ENCODE measurements around the gene NMNAT2.

The NMNAT2 gene

DNA sequence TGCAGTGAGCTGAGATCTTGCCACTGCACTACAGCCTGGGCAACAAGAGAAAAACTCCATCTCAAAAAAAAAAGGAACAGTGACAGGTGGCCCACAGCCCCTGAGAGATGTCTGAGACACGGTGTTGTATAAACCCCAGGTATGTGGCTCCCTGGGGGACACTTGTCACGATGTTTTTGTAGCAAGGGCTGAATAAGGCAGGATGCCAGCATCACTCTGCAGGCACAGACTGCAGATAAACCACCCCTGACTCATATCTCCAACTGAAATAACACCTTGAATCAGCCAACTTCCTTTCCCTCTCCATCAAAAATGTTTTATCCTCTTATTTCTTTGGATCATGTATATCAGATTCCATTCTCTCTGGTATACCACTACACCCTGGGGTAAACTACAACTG is 52.5 kb downstream of the NMNAT2 start:
- no peak for DNase-seq (ENCODE audit: low read depth)

DNA sequence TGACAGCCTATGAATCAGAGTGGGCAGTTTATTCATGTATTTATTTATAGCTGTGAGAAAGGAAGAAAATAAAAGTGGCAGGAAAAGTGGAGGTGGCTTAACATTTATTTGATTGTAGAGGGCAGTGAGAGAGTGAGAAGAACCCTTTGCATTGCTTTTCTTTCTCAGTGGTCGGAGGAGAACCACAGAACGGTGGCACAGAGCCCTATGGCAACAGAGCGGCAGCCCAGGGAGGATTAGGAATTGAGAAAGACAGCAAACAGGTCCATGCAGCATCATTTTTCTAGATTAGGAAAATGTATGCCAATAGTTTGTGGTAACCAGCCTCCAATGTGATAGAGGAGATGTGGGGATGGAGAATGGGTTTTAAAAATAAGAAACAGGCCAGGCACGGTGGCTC is 53.1 kb downstream of the NMNAT2 start:
- DNase-seq (ENCODE audit: low read depth), result no peak

DNA sequence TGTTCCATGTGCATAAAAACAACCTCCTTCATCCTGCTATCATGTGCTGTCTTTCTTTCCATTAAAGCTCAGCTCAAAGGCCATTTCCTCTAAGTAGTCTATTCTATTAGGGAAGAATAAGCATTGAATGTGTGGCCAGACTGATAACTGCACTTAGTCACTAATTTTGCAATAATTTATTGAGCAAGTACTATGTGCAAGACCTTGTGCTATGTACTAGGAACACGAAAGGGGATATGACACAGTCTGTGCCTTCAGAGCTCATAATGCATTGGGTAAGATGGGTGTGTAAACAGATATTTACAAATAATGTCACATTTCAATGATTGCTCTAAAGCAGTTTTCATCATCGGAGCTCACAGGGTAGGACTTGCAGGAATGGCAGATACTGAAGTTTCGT is 54.2 kb downstream of the NMNAT2 start:
- DNase-seq (ENCODE audit: low read depth), result no peak

DNA sequence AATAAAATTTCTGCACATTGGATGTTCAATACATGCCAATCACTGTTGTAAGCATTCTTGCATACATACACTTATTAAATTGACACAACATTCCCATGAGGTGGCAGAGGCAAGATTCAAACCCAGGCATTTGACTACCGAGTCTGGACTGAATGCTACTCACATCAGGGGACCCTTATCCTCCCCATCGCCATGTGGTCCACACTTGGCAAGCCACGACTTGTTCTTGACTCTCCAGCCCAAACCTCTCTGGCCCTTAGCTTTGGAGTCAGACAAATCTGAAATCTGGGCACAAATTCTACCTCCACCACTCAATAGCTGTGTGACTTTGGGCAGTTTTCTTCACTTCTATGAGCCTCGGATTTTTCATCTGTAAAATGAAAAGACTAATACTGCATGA is 57.1 kb downstream of the NMNAT2 start:
- DNase-seq (ENCODE audit: low read depth), result no peak

DNA sequence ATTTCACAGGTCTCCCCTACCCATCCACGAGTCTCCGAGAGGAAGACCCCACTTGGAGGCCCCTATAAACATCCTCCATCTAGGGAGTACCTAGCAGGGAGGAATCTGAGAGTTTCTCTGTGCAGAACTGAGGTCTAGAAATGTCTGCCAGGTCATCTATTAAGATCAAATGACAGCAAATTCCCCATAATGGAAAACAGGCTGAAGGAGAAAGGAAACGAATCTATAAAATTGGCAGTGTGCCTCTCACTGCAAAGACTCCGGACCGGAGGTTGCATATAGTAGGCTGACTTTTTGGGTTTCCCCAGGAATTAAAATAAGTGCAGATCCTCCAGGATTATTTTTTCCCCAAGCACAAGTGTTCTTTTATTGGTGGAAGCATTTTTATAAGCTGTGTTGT is 57.7 kb downstream of the NMNAT2 start:
- DNase-seq (ENCODE audit: low read depth), result no peak

DNA sequence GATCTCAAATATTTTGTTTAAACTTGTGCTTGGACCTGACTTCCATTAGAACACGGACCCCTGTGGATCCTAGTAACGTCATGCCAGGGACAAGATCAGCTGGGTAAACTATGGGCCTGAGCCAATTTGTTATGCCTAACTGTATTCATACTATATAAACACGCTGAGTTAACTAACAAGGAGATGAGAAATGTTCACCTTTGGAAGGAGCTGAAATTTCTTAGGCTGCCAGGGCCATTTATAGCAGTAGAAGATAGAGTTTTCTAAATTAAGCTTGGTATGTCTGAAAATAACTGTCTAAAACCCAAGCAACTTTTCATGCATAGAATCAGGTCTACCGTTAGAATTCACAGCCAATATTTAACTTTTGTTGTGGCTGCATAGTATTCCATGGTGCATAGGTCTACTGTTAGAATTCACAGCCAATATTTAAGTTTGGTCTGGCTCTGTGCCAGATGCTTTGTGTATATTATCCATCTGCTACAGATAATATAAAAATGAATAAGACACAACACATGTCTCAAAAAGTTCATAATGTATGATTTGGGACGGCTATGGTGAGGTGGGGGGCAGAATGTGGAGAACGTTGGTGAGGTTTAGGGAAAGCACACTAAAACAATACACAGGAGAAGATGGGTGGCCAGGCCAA is 61.5 kb downstream of the NMNAT2 start:
- DNase-seq (ENCODE audit: low read depth), result no peak

DNA sequence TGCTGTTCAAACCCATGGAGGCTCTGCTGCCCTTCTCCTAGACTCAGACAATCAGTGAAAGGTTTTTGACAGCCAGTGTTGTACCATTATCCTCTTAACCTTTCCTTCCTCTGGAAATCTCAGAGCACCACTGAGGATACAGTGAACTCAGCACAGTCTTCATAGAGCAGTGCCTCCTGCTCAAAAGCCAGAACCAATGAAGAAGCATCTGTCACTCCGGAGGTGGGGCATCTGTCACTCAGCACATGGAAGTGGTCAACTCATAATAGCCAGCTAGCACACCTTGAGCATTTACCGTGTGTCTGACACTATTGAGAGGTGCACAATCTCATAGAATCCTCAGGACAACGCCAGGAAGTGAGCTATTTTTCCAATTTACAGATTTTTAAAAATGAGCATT is 62.4 kb downstream of the NMNAT2 start:
- no peak for DNase-seq (ENCODE audit: low read depth)

DNA sequence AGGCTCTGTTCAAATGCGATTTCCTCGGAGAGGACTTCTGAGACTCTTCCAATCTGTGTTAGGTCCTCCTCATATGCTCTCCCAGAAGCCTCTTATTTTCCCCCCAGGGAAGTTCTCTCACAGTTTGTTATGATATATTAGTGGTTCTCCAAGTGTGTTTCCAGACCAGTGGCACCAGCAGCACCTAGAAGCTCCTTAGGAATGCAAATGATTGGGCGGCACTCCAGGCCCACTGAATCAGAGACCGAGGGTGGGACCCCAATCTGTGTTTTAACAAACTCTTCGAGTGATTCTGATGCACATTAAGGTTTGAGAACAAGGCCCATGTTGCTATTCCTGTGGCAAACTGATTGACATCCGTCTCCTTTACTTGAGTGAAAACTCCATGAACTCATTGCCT is 63.0 kb downstream of the NMNAT2 start:
- DNase-seq (ENCODE audit: low read depth), result no peak

DNA sequence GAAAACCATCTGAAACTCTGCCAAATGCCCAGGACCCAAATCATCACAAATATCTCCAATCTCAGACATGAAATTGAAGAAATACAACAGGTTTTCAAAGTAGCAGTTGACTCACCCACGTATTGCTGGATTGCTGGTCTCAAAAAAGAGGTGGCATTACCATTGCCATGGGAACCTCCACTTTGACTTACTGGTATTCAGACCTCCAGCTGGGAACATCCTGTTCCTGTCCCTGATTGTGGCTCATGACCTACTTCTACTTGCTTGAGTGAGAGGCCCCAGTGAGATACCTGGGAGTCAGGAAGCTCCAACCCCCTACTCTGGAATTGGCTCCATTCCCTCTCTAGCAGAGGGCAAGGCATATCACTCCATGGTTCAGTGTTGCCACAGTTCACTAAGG is 64.6 kb downstream of the NMNAT2 start:
- no peak for DNase-seq (ENCODE audit: low read depth)

DNA sequence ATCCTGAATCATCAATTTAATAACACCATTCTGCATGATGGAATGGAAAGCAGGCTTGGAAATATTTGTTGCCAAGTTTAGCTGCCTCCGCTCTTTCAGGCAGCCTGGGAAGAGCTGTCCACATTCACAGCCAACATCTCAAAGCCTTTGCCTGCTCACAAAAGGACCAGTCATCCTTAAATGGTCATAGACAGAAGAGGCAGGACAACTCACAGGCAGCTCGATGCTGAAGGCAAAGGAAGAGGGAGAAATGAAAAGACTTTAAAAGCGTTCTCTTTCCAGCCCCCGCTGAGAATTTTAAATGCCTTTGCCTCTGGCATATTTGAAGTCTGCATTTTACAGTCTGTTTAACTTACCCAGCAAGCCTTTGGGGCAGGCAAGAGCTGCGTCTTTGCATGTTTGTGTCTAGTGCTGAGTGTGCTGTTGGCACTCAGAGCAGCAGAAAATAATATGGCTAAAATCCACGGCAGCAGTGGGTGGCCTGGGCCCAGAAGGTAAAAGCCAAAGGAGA is 68.9 kb downstream of the NMNAT2 start:
- DNase-seq (ENCODE audit: low read depth), result no peak

DNA sequence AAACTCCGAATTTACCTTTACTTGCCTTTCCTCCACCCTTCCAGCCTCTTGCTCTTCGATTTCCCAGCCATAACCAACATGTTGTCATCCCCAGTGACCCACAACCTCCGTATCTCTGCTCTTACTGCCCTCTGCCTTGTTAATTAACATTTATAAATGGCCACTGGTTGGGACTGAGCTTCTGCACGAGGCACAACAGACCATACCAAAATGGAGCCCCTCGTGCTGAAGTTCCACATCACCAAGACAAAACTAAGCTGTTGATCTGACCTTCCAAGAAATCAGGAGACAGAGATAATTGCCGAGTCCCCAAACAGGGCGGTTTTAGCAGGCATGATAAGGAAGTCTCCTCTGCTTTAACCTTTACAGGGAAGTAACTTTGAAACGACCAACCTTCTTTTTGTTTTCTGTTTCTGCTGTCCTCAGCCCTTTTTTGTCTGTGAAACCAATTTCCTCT is 71.9 kb downstream of the NMNAT2 start:
- no peak for DNase-seq (ENCODE audit: low read depth)

DNA sequence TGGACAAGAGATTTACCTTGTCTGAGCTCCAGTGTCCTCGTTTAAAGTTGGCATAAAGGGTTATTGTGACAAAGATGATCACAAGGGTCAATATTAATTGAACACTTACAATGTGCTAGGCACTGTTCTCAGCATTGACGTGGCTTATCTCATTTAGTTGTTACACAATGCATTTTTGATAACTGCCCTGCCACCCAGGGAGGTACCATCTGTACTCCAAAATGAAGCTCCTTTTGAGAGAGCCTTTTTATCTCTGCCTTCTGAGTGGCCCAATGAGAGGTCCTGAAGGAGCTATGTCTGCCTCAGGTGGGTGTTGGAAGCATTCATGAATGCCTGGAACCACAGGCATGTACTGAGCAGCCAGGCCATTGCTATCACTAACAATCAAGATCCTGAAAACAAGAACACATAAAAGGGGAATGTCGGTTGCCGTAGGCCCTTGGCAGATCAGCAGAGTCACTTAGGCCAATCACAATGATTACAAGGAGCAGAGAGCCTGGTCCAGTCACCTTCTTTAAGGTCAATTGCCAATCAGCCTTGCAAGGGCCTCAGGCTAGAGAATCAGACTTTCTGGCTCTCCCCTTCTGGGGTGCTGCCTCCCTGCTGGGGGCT is 78.5 kb downstream of the NMNAT2 start:
- no peak for DNase-seq (ENCODE audit: low read depth)

DNA sequence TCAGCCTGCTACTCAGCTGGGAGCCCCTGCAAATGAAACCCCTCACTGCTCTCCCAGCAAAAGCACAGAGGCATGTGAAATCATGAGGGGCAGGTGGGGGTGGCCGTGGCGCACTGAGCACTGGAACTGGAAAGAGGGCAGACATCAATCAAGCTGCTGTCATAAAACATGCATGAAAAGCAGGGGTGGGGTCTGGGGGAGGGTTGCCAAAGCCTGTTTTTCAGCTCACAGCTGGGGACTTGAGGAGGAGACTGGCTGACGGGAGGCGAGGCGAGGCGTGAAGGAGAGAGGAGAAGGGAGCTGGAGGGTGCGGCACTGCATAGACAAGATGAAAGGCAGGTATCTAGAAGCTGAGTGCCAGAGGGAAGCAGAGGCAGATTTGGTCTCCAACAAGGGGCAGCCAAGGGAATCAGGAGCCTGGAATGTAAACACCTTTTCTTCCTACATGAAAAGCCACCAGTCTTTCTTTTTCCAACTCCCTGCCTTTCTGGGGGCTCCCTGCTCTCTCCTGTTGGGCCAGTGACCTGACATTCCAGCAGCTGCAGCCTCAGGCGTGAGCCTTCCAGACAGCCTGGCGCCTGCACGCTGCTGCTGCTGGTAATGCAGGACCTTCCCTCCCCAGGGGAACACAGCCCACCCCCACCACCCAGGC is 87.0 kb downstream of the NMNAT2 start:
- no peak for DNase-seq (ENCODE audit: low read depth)

DNA sequence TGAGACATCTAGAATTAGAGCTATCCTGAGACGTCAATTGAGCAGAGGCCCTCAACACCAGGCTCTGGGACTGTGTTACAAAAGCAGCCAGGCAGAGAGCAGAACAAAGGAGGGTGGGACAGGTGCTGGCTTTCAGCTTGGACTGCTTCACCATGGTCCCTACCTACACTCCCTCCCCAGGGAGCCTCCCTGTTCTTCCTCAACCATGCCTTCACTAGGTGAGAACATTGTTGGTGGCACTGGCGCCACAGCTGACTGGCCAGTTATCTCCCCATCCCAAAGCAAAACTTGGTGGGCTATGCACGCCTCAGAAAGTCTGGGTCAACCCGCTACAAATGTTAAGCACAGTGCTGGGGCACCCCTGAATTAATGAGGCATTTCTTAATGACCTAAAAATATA is 87.8 kb downstream of the NMNAT2 start:
- DNase-seq (ENCODE audit: low read depth), result no peak

DNA sequence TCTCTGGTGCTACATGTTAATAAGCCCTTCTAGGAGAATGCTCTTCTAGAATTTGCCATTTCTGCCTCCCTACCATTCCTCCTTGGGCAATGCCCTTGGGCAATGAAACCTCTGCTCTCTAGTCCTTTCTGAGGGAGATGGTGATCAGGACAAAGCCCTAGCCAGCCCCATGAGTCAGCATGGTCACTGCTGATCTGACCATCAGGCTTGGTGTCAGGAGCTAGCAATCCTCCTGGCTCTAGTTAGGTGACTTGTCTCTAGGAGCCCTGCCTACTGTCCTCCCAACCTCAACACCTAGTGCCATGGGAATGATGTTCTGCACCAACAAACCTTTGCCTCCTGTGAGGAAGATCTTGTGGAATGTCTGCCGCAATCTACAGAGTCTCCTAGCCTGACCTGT is 89.8 kb downstream of the NMNAT2 start:
- DNase-seq (ENCODE audit: low read depth), result no peak

DNA sequence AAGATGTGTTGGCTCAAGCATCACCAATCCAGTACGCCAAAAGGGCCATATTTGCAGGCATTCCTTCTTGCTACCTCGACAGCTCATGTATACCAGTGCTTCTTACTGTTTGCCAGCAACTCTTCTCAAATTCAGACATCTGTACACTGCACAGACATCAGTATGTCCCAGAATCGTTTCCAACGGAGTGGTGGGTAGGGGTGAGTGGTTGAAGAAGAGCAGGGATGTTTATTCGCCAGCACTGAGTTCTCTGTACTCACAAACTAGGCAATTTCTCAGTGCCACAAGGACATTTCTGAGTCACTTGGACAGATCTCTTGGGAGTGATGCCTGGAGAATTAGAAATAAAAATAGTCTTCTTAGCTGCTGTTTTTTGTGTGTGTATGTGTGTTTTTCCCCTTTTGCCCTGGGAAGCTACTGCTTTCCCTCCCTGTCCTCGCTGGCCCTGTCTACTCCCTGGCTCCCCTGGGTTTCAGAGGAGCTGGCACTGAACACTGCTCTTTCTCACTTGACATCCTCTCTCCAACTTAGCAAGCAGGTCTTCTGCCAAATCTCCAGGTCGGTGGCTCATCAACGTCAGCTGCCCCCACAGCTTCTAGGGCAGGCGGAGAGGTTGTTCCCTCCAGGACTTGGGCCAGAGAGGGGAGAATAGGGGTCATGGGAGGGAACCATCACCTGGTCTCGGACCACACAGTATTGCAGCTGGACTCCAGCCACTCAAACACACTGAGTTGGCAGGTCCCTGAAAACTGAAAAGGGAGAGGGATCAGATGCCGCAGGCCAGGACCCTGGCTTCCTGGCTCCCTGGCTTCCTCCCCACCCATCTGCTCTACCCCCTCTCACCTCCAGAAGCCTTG is 90.5 kb downstream of the NMNAT2 start:
- no peak for DNase-seq (ENCODE audit: low read depth)

DNA sequence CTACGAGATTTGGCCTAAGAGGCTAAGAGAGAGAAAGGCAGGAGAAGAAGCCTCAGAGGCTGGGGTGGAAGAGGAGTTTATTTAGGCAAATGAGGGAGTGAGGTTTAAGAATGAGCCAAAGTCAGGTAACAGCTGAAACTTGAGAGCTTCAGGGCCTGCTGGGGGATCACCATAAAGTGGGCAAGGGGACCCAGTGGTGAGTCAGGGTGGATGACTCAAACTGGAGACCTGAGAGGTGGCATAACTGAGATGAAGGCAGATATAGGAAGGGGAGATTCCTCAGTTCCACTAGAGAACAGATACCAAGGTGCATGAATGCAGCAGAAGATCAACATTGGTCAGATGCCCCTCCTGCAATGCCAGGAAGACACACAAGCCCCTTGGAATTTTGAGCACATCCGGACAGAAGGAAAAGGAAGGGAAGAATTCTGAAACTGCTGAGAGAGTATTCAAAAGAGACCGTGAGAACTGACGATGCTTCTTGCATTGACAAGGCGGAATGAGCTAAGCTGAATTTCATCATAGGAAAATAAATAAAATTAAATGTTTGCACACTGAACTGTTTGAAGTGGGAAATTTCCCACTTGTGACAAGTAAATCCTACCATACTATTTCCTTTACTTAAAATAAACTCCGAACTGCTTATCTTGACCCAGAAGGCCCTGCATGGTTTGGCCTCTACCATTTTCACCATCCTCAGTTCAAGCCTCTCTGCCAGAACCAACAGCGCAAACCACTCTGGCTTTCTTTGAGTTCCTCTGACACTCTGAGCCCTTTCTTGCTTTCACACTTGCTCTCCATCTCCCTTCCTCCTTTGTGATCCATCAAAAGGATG is 94.1 kb downstream of the NMNAT2 start:
- no peak for DNase-seq (ENCODE audit: low read depth)

DNA sequence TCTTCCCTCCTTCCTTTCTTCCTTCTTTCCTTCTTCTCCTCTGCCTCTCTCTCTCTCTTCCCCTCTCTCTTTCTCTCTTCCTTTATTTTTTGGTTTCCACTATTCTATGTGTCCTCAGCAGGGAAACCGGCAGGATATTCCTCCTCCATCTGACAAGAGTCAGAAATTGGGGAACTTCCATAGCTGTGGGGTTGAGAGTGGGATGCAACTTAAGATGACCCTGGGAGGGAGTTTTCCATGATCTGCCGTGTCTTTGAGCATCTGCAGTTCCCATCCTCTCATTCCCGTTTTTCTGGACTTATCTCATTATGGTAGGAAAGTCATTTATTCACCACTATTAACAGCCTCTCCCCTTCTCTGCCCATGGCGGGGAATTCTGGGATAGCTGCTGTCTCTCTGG is 98.6 kb downstream of the NMNAT2 start:
- DNase-seq (ENCODE audit: low read depth), result no peak

DNA sequence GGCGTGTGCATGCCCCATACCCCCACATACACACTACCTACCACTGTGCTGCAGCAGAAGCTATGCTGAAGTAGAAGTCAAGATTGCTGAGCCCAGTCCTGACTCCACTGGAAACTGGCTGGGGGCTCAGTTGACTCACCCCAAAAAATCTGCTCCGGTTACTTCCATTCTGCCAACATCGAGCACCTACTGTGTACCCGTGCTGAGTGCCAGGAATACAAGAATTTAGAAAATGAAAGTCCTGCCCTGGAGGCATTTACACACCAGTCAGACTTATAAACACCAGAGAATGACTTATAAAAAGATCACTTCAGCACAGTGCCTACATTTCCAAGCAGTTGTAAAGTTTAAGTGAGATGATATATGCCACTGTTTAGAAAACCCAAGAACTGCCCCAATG is 99.1 kb downstream of the NMNAT2 start:
- DNase-seq (ENCODE audit: low read depth), result no peak

DNA sequence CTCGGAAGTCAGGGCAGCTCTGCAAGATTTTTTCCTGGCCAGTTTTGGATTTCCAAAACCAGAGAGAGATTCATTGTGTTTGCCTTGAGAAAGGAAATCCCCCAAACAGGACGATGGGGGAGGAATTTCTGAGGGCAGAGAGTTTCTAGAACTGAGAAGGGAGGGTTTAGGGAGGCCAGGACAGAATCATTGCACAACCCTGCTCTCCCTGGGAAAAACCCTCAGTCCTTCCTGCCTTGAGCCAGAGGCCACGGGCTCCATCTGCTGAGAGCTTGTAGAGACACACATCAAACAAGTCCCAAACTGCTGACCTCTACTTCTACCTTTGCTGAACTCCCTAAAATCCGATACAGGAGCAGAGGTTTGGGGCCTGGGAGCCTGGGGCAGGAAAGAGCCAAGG is 99.7 kb downstream of the NMNAT2 start:
- no peak for DNase-seq (ENCODE audit: low read depth)

DNA sequence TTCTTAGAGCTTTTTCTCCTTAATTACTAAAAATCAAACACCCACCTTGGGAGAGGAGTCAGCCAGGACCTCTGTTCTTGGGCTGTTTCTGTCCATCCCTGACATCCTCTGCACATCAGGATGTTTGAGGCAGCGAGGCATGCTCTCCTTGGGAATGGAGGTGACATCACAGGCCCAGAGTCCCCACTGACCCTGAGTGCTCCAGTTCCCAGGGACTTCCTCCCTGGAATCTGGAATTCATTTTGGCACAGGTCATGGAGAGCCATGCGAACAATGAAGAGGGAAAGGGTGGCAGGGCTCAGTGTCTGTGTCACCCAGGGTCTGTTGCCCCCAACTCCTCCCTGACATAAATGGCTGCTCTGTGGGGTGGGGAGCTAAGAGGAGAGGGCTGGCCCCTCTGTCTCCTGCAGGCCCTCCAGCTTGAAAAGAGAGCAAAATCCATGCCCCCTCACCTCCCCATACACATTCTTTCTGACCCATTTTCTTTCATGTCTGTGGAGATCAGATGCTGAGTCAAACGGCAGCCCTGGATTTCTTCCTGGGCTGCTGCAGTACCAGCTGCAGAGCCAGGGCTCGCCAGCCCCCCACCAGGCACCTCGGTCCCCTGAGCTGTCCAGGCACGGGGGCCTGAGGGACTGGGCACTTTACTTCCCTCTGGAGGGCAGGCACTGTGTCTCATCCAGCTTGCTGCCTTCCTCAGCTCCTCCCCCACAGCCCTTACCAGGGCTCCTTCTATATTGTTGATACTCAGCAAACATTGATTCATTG is 102.0 kb downstream of the NMNAT2 start:
- no peak for DNase-seq (ENCODE audit: low read depth)
